IPS-18a (cell line): Measurements from ENCODE around the gene CYTH3.

ENCODE experiments used
- H3K27ac ChIP-seq: one replicate; pipeline ENCODE4 v1.5.1; 2013; ENCODE audit warnings: low read length
- H3K27me3 ChIP-seq: one replicate; pipeline ENCODE4 v1.6.1; 2013; ENCODE audit warnings: mild to moderate bottlenecking, low read length; ENCODE audit not compliant: control insufficient read depth, insufficient read depth
- H3K36me3 ChIP-seq: one replicate; pipeline ENCODE4 v1.6.1; 2013; ENCODE audit warnings: low read depth, low read length; ENCODE audit not compliant: control insufficient read depth
- H3K4me1 ChIP-seq: one replicate; pipeline ENCODE4 v1.6.1; 2013; ENCODE audit warnings: low read depth, low read length; ENCODE audit not compliant: control insufficient read depth
- H3K4me3 ChIP-seq: one replicate; pipeline ENCODE4 v1.5.1; 2013; ENCODE audit warnings: low read length
- H3K9ac ChIP-seq: one replicate; pipeline ENCODE4 v1.6.1; 2013; ENCODE audit warnings: mild to moderate bottlenecking, low read length, moderate library complexity
- H3K9me3 ChIP-seq: one replicate; pipeline ENCODE4 v1.6.1; 2013; ENCODE audit warnings: low read depth, low read length; ENCODE audit not compliant: control insufficient read depth

Gene CYTH3

GRCh38 chr7:6254866-6255265 lies 17.6 kb downstream of the CYTH3 start:
- Histone ChIP-seq H3K27me3 (no peaks in the 10 kb centered on the region), H3K4me3 (no peak overlapping the region), H3K36me3 (no peaks in the 10 kb centered on the region), H3K27ac (no peak overlapping the region), H3K4me1 (peaks cover 7% of the 10 kb centered on the region), H3K9me3 (no peaks in the 10 kb centered on the region), H3K9ac (no peak overlapping the region)

GRCh38 chr7:6252748-6253147 lies 19.7 kb downstream of the CYTH3 start:
- H3K36me3 ChIP-seq: no peaks in the 10 kb centered on the region
- H3K4me1 ChIP-seq: peaks cover 4% of the 10 kb centered on the region
- H3K4me3 ChIP-seq: no peak overlapping the region
- no peak overlapping the region for H3K27ac ChIP-seq
- no peak overlapping the region for H3K9ac ChIP-seq
- no peaks in the 10 kb centered on the region for H3K9me3 ChIP-seq
- H3K27me3 ChIP-seq: no peaks in the 10 kb centered on the region

- peaks cover 4% of the 10 kb centered on the region for H3K4me1 ChIP-seq
- no peak overlapping the region for H3K9ac ChIP-seq
- H3K36me3 ChIP-seq: no peaks in the 10 kb centered on the region
- no peak overlapping the region for H3K27ac ChIP-seq
- H3K9me3 ChIP-seq: no peaks in the 10 kb centered on the region
- no peak overlapping the region for H3K4me3 ChIP-seq
- no peaks in the 10 kb centered on the region for H3K27me3 ChIP-seq
Observed at GRCh38 chr7:6252341-6252746, 20.1 kb downstream of the CYTH3 start.

GRCh38 chr7:6251653-6252052 lies 20.8 kb downstream of the CYTH3 start:
- Histone ChIP-seq H3K27me3 (no peaks in the 10 kb centered on the region), H3K27ac (no peak overlapping the region), H3K4me3 (no peak overlapping the region)

GRCh38 chr7:6250364-6250833 lies 22.0 kb downstream of the CYTH3 start:
- H3K4me3 ChIP-seq: no peak overlapping the region
- H3K27me3 ChIP-seq: no peaks in the 10 kb centered on the region
- H3K9me3 ChIP-seq: no peaks in the 10 kb centered on the region
- no peak overlapping the region for H3K27ac ChIP-seq
- no peaks in the 10 kb centered on the region for H3K36me3 ChIP-seq
- no peak overlapping the region for H3K9ac ChIP-seq
- peaks cover 16% of the 10 kb centered on the region for H3K4me1 ChIP-seq

More at GRCh38 chr7:6251653-6252052, 20.8 kb downstream of the CYTH3 start:
- peaks cover 10% of the 10 kb centered on the region for H3K4me1 ChIP-seq
- H3K36me3 ChIP-seq: no peaks in the 10 kb centered on the region
- H3K9ac ChIP-seq: no peak overlapping the region
- no peaks in the 10 kb centered on the region for H3K9me3 ChIP-seq

- Histone ChIP-seq H3K27me3 (no peaks in the 10 kb centered on the region), H3K4me3 (no peak overlapping the region), H3K36me3 (no peaks in the 10 kb centered on the region), H3K9me3 (no peaks in the 10 kb centered on the region), H3K4me1 (peaks cover 16% of the 10 kb centered on the region), H3K27ac (no peak overlapping the region), H3K9ac (no peak overlapping the region)
Observed at GRCh38 chr7:6249043-6249442, 23.4 kb downstream of the CYTH3 start.

- H3K9ac ChIP-seq: no peak overlapping the region
- peaks cover 16% of the 10 kb centered on the region for H3K4me1 ChIP-seq
- H3K9me3 ChIP-seq: no peaks in the 10 kb centered on the region
- H3K36me3 ChIP-seq: no peaks in the 10 kb centered on the region
- no peaks in the 10 kb centered on the region for H3K27me3 ChIP-seq
- H3K27ac ChIP-seq: no peak overlapping the region
- H3K4me3 ChIP-seq: no peak overlapping the region
Observed at GRCh38 chr7:6248581-6248980, 23.8 kb downstream of the CYTH3 start.

- Histone ChIP-seq H3K9ac (no peak overlapping the region), H3K27me3 (no peaks in the 10 kb centered on the region), H3K4me3 (no peak overlapping the region), H3K27ac (no peak overlapping the region), H3K4me1 (peaks cover 16% of the 10 kb centered on the region), H3K36me3 (no peaks in the 10 kb centered on the region), H3K9me3 (no peaks in the 10 kb centered on the region)
Observed at GRCh38 chr7:6246251-6246917, 26.0 kb downstream of the CYTH3 start.

- H3K4me3 ChIP-seq: no peak overlapping the region
- peaks cover 11% of the 10 kb centered on the region for H3K4me1 ChIP-seq
- no peak overlapping the region for H3K9ac ChIP-seq
- no peaks in the 10 kb centered on the region for H3K27me3 ChIP-seq
- no peaks in the 10 kb centered on the region for H3K9me3 ChIP-seq
- H3K36me3 ChIP-seq: no peaks in the 10 kb centered on the region
- no peak overlapping the region for H3K27ac ChIP-seq
Observed at GRCh38 chr7:6244021-6244420, 28.4 kb downstream of the CYTH3 start.

GRCh38 chr7:6243168-6243567 lies 29.3 kb downstream of the CYTH3 start:
- Histone ChIP-seq H3K4me3 (no peak overlapping the region), H3K27ac (no peak overlapping the region), H3K36me3 (no peaks in the 10 kb centered on the region), H3K27me3 (no peaks in the 10 kb centered on the region), H3K9ac (no peak overlapping the region), H3K4me1 (peaks cover 11% of the 10 kb centered on the region), H3K9me3 (no peaks in the 10 kb centered on the region)

GRCh38 chr7:6242561-6242960 lies 29.9 kb downstream of the CYTH3 start:
- Histone ChIP-seq H3K9me3 (no peaks in the 10 kb centered on the region), H3K9ac (no peak overlapping the region), H3K4me1 (peaks cover 11% of the 10 kb centered on the region), H3K27ac (no peak overlapping the region), H3K4me3 (no peak overlapping the region), H3K27me3 (no peaks in the 10 kb centered on the region), H3K36me3 (no peaks in the 10 kb centered on the region)

GRCh38 chr7:6241607-6241973 lies 30.8 kb downstream of the CYTH3 start:
- no peak overlapping the region for H3K9ac ChIP-seq
- no peaks in the 10 kb centered on the region for H3K27me3 ChIP-seq
- H3K9me3 ChIP-seq: no peaks in the 10 kb centered on the region
- no peak overlapping the region for H3K27ac ChIP-seq
- no peaks in the 10 kb centered on the region for H3K36me3 ChIP-seq
- H3K4me1 ChIP-seq: peaks cover 5% of the 10 kb centered on the region
- H3K4me3 ChIP-seq: no peak overlapping the region
